Retina (tissue), 1 donor: ENCODE results near the gene SUFU.
A peak's percentile ranks its signal among the peaks of the same experiment; 100 is the strongest.
"Not testable (repeated sequence)": the region's sequence is repeated elsewhere in the genome, so short reads cannot be mapped to it uniquely, and the experiment has no call there.

ENCODE experiments used
- DNase-seq: peaks from one replicate; pipeline ENCODE4 v3.0.0-alpha.2; 2016

The SUFU gene

DNA sequence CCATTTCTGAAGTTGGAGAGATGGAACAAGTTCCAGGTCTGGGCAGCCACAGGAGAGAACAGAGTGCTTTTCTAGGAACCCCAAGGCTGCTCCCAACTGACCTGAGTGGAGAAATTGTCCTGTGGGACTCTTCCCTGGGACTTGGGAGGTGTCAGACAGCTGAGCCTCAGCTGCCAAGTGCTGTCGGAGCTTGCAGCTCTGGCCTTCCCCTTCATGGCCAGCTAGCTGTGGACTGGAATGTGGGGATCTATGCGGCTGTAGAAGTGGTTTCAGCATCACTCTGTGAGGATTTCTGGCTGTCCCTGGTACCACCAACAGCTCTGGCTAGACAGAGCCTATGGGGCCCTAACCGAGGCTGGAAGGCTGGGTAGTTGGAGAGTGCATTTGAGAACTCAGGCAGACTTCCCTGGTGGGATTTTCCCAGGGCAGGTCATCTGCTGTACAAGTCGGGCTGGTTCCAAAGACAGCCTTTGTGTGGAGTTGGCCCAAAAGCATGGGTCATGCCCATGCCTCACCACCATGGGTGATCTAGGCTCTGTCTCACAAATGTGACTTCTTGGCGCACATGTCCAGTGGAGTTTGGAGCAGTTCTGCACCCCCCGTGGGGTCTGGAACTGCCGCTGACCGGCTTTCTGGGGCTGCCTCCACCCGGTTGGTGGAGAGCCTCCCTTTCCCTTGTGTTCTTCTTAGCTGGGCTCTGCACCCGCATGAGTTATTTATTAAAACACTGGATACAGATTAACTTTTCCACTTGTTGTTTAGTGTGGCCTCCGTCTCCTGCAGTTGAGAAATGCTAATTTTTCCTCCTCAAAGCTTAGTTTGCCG is 10.9 kb downstream of the SUFU start:
- no peak for DNase-seq

DNA sequence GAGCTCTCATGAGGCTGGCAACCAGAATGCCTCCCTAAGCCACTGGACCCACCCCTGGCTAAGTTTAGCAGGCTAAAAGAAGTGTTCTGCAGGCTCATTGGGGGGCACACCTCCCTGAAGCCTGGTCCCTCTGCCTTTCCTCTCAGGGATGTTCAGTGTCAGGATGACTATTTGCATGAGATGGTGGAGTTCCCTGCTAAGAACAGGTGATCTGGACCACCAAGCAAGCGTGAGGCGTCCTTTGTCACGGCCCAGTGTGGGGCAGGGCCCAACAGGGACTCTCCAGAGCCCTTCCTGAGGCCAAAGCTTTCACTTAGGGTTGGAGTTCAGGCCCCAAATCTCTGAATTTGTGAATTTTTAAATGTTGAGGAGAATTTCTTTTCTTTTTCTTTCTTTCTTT is 12.0 kb downstream of the SUFU start:
- DNase-seq = no peak

GRCh38 chr10:102517553-102517952 is 13.8 kb downstream of the SUFU start:
- DNase-seq = no peak

GRCh38 chr10:102519246-102519825 is 15.6 kb downstream of the SUFU start:
- no peak for DNase-seq

GRCh38 chr10:102522874-102523249 is 19.1 kb downstream of the SUFU start:
- DNase-seq = no peak

GRCh38 chr10:102523250-102524029 is 19.7 kb downstream of the SUFU start:
- DNase-seq = no peak

DNA sequence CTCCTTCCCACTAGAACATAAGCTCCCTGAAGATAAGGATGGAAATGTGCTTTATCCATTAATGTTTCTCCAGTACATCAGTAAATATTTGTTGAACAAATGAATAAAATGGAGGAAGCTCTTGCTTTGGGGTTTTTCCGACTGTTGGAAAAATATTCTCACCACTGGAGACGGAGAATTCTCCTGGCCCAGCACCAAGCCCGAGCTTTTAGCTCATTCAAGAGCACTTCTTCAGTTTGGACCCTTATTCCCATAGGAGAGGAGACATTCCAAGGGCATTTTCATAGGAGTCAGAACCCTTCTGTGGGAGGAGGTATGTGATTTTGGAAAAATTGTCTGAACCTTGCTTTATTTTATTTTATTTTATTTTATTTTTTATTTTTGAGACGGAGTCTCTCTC is 21.0 kb downstream of the SUFU start:
- DNase-seq = no peak

GRCh38 chr10:102527546-102527945 is 23.8 kb downstream of the SUFU start:
- DNase-seq = no peak

DNA sequence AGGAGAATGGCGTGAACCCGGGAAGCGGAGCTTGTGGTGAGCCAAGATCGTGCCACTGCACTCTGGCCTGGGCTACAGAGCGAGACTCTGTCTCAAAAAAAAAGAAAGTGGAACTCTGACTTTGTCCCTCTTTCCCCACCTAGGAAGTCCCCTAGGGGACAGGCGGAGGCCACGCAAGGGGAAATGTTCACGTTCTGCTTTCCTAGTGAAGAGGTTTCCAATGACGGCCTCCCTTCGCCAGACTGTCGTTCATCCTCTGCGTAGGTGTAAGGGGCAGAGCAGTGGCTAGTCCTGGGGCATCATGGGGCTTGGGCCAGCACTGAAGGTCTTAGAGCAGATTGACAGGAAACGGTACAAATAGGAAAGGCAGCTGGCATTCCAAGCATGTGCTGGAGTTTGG is 30.6 kb downstream of the SUFU start:
- DNase-seq = no peak

DNA sequence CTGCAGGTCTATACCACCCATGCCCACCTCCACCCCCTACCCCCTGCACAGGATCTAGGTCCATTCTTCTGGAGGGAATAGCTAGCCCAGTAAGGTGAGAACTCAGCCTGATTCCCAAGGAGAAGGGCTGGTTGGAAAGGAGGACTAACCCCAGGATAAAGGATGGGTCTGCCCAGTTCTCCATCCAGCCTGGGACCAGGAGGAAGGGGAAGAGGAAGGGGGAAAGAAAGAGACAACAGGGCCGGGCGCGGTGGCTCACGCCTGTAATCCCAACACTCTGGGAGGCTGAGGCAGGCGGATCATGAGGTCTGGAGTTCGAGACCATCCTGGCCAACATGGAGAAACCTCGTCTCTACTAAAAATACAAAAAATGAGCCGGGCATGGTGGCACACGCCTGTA is 31.2 kb downstream of the SUFU start:
- not testable (repeated sequence) for DNase-seq

GRCh38 chr10:102535481-102536147 is 31.8 kb downstream of the SUFU start:
- DNase-seq = no peak

DNA sequence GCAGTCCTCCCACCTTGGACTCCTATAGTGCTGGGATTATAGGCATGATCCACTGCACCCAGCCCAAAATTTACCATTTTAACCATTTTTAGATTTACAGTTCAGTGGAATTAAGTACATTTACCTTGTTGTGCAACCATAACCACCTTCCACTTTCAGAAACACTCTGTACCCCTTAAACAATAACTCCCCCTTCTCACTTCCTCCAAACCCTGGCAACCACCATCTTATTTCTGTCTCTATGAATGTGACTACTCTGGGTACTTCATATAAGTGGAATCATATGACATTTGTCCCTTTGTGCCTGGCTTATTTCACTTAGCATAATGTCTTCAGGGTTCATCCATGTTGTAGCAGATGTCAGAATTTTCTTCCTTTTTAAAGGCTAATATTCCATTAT is 33.6 kb downstream of the SUFU start:
- DNase-seq = no peak

DNA sequence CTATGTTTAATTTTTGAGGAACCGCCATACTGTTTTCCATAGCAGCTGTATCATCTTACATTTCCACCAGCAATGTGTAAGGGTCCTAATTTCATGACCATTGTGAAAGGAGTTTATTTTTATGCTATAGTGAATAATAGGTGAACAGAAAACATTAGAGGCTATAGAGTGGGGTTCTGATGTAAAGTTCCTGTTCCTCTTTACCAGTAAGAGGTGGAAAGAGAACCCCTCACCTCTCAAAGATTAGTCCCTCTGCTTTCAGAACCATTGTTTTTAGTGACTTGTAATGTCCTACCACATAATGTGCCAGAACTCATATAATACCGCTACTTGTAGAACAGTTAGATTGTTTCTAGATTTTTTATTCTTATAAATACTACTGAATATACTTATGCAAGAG is 34.2 kb downstream of the SUFU start:
- DNase-seq = no peak

DNA sequence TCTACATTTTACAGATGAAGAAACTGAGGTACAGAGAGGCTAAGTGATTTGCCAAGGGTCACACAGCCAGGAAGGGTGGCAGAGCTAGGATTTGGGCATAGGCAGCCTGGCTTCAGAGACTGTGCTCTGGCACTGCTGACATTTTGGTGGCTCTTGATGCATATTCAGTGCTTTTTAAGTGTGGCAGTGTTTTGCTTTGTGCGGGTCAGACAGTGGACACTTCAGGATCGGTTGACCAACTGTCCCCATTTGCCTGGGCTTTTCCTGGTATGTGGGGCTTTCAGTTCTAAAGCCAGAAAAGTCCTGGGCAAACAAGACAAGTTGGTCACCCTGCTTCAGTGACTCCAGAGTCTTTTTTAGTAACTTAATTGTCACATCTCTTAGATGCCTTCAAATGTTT is 35.0 kb downstream of the SUFU start:
- peak; percentile 47 for DNase-seq

DNA sequence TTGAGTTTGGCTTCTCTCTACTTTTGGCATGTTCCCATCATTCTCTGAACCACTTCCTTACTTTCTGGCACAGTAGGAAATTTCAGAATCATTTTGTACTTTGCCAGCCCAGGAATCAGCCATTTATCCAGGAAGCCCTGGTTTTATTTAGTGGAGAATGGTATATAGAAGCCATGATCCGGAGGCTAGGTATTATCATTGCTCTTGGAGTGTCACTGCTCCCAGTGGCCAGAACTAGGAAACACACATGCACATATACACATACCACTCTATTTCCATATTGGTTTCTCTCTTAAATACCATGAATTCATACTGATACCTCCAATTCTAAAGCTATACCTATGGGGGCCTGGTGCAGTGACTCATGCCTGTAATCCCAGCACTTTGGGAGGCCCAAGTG is 36.3 kb downstream of the SUFU start:
- DNase-seq = no peak

GRCh38 chr10:102542800-102543418 is 39.1 kb downstream of the SUFU start:
- no peak for DNase-seq

DNA sequence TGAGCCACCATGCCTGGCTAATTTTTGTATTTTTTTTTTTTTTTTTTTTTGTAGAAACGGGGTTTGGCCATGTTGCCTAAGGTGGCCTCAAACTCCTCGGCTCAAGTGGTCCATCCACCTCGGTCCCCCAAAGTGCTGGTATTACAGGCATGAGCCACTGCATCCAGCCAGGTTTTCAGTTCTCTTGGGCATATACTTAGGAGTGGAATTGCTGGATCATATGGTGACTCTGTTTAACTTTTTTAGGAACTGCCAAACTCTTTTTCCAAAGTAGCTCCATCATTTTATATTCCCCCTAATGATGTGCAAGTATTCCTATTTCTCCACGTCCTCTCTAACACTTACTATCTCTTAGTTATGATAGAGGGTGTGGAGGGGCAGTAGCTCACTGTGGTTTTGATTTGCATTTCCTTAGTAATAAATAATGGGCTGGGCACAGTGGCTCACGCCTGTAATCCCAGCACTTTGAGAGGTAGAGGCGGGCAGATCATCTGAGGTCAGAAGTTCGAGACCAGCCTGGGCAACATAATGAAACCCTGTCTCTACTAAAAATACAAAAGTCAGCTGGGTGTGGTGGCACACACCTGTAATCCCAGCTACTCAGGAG is 41.6 kb downstream of the SUFU start:
- no peak for DNase-seq

GRCh38 chr10:102545997-102546396 is 42.2 kb downstream of the SUFU start:
- DNase-seq = no peak

- DNase-seq = peak; percentile 26
Observed at GRCh38 chr10:102546606-102547320, 43.0 kb downstream of the SUFU start.

- no peak for DNase-seq
Observed at GRCh38 chr10:102549549-102549948, 45.8 kb downstream of the SUFU start.

GRCh38 chr10:102550636-102551210 is 47.0 kb downstream of the SUFU start:
- no peak for DNase-seq
